ENCODE results near the gene DNAH8. TPM values are rescaled to one million over a fixed set of nuclear protein-coding genes. Genes with fewer than 3 reads are reported as not detected.
"Not testable (repeated sequence)": the region's sequence is repeated elsewhere in the genome, so short reads cannot be mapped to it uniquely, and the experiment has no call there.

Gene DNAH8
- total RNA-seq, 1 experiment from 2014 or later: 0.05 TPM

GRCh38 chr6:38789256-38789655 lies 74.1 kb downstream of the DNAH8 start:
- no peak for DNase-seq
- no peak for TF ChIP-seq CTCF (IDR thresholded peaks at IDR 0.05; ENCODE audit: unreplicated experiment)
- H3K36me3 Mint-ChIP-seq (ENCODE audit: insufficient read depth, unreplicated experiment): no peaks in the 10 kb centered on the region
- no peaks in the 10 kb centered on the region for H3K4me1 Mint-ChIP-seq (ENCODE audit: low read depth, unreplicated experiment)
- H3K27me3 Mint-ChIP-seq (ENCODE audit: unreplicated experiment): no peaks in the 10 kb centered on the region
- no peak overlapping the region for H3K4me3 Mint-ChIP-seq (ENCODE audit: low read depth, unreplicated experiment)
- no peak overlapping the region for H3K27ac Mint-ChIP-seq (ENCODE audit: unreplicated experiment)
- BruUV-seq (replicated peaks): no TSS peak
- no peaks in the 10 kb centered on the region for H3K9me3 Mint-ChIP-seq (ENCODE audit: low read depth, unreplicated experiment)
- CTCF ChIA-PET: interaction anchor here (0.7 kb wide), 1 partner anchor 136 kb away, joined by 5 read pairs; no protein-coding TSS in a partner anchor
- intact Hi-C loops (cut with micrococcal nuclease; ENCODE audit: unreplicated experiment): no loop called here

DNA sequence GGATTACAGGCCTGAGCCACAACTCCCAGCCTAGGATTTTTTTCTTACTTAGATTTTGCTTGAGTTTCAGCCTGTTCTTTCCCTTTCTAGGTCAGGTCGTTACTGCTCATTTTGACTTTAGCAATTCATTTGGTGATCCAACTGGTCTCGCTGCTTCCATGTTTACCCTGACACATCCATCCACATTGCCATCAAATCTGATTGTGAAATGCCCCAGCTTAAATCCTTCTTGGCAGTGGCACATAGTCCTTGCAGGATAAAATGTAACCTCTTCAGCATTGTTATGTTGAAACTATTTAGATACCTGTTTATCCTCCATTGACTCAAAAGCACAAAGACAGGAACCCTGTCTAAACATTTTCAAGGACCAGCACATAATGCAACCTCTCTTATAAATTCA lies 77.2 kb downstream of the DNAH8 start:
- no peak for TF ChIP-seq CTCF (IDR thresholded peaks at IDR 0.05; ENCODE audit: unreplicated experiment)
- Mint-ChIP-seq H3K27me3 (ENCODE audit: unreplicated experiment) (no peaks in the 10 kb centered on the region), H3K36me3 (ENCODE audit: insufficient read depth, unreplicated experiment) (peaks cover 6% of the 10 kb centered on the region), H3K9me3 (ENCODE audit: low read depth, unreplicated experiment) (no peaks in the 10 kb centered on the region), H3K4me3 (ENCODE audit: low read depth, unreplicated experiment) (no peak overlapping the region), H3K27ac (ENCODE audit: unreplicated experiment) (no peak overlapping the region), H3K4me1 (ENCODE audit: low read depth, unreplicated experiment) (peaks cover 19% of the 10 kb centered on the region)
- intact Hi-C loops (cut with micrococcal nuclease; ENCODE audit: unreplicated experiment): no loop called here
- BruUV-seq (replicated peaks): no TSS peak
- CTCF ChIA-PET: no interaction called here
- no peak for DNase-seq

- Mint-ChIP-seq H3K4me1 (ENCODE audit: low read depth, unreplicated experiment) (peaks cover 25% of the 10 kb centered on the region), H3K27ac (ENCODE audit: unreplicated experiment) (no peak overlapping the region), H3K4me3 (ENCODE audit: low read depth, unreplicated experiment) (no peak overlapping the region), H3K27me3 (ENCODE audit: unreplicated experiment) (peaks cover 12% of the 10 kb centered on the region), H3K36me3 (ENCODE audit: insufficient read depth, unreplicated experiment) (peaks cover 6% of the 10 kb centered on the region), H3K9me3 (ENCODE audit: low read depth, unreplicated experiment) (no peaks in the 10 kb centered on the region)
- CTCF ChIA-PET: interaction anchor here (0.7 kb wide), 2 partner anchors 228 to 256 kb away, joined by 3 to 4 read pairs; no protein-coding TSS in a partner anchor
- no TSS peak for BruUV-seq (replicated peaks)
- TF ChIP-seq CTCF (IDR thresholded peaks at IDR 0.05; ENCODE audit: unreplicated experiment): no peak
- intact Hi-C loops (cut with micrococcal nuclease; ENCODE audit: unreplicated experiment): no loop called here
- DNase-seq: no peak
Measured at GRCh38 chr6:38794682-38795081, 79.6 kb downstream of the DNAH8 start.

DNA sequence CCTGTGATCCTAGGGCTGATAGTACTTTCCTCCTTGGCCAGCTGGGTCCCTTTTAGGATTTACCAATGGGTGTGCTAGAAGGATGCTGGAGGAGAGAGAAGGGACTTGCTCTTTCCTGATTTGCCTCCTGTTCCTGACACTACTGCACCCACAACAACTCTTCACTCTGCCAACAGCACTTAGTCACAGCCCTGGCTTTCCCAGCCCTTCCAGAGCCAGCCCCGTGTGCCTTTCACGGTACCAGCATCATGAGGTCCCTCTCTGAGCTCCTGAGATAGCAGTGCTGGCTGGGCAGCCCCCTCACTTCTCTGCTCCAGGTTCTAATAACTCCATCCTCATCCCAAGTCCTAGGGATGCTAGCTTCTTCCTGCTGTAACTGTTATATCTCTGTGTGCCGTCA lies 80.9 kb downstream of the DNAH8 start:
- Mint-ChIP-seq H3K4me1 (ENCODE audit: low read depth, unreplicated experiment) (peaks cover 25% of the 10 kb centered on the region), H3K4me3 (ENCODE audit: low read depth, unreplicated experiment) (peak overlapping the region; percentile 44), H3K36me3 (ENCODE audit: insufficient read depth, unreplicated experiment) (peaks cover 6% of the 10 kb centered on the region), H3K9me3 (ENCODE audit: low read depth, unreplicated experiment) (no peaks in the 10 kb centered on the region), H3K27ac (ENCODE audit: unreplicated experiment) (peak overlapping the region; percentile 70), H3K27me3 (ENCODE audit: unreplicated experiment) (peaks cover 16% of the 10 kb centered on the region)
- CTCF ChIA-PET: interaction anchor here (0.9 to 1.6 kb wide), 2 partner anchors 23 to 26 kb away, joined by 3 to 5 read pairs; no protein-coding TSS in a partner anchor
- no peak for TF ChIP-seq CTCF (IDR thresholded peaks at IDR 0.05; ENCODE audit: unreplicated experiment)
- BruUV-seq (replicated peaks): no TSS peak
- DNase-seq: no peak
- intact Hi-C loops (cut with micrococcal nuclease; ENCODE audit: unreplicated experiment): no loop called here

GRCh38 chr6:38796437-38796836 lies 81.3 kb downstream of the DNAH8 start:
- CTCF ChIA-PET: interaction anchor here (0.9 to 1.6 kb wide), 3 partner anchors 18 to 26 kb away, joined by 3 to 5 read pairs (median 3); no protein-coding TSS in a partner anchor
- H3K36me3 Mint-ChIP-seq (ENCODE audit: insufficient read depth, unreplicated experiment); BruUV-seq (replicated peaks); intact Hi-C loops (cut with micrococcal nuclease; ENCODE audit: unreplicated experiment); H3K9me3 Mint-ChIP-seq (ENCODE audit: low read depth, unreplicated experiment): not testable (repeated sequence)
- peak overlapping the region; percentile 70 for H3K27ac Mint-ChIP-seq (ENCODE audit: unreplicated experiment)
- peak; percentile 17 for DNase-seq
- H3K4me3 Mint-ChIP-seq (ENCODE audit: low read depth, unreplicated experiment): peak overlapping the region; percentile 44
- H3K27me3 Mint-ChIP-seq (ENCODE audit: unreplicated experiment): peaks cover 16% of the 10 kb centered on the region
- H3K4me1 Mint-ChIP-seq (ENCODE audit: low read depth, unreplicated experiment): peaks cover 25% of the 10 kb centered on the region
